Endothelial cell (in vitro differentiated cells): ENCODE measurements around the gene CAMK2N1. TPM values are rescaled to one million over a fixed set of nuclear protein-coding genes. Genes with fewer than 3 reads are reported as not detected.

Source experiments
- DNase-seq: peaks from one replicate; pipeline ENCODE4 v3.0.0; 2021; ENCODE audit warnings: low spot score
- H3K27ac Mint-ChIP-seq: one replicate; pipeline ENCODE4 v1.8.0; 2021; ENCODE audit warnings: mixed read lengths, inconsistent platforms; ENCODE audit not compliant: unreplicated experiment
- H3K27me3 Mint-ChIP-seq: one replicate; pipeline ENCODE4 v1.8.0; 2021; ENCODE audit warnings: mild to moderate bottlenecking, moderate library complexity, mixed read lengths, inconsistent platforms; ENCODE audit not compliant: unreplicated experiment
- H3K36me3 Mint-ChIP-seq: one replicate; pipeline ENCODE4 v1.8.0; 2021; ENCODE audit warnings: mild to moderate bottlenecking, low read depth, mixed read lengths, inconsistent platforms; ENCODE audit not compliant: unreplicated experiment
- H3K4me1 Mint-ChIP-seq: one replicate; pipeline ENCODE4 v1.8.0; 2021; ENCODE audit warnings: mild to moderate bottlenecking, mixed read lengths, inconsistent platforms; ENCODE audit not compliant: unreplicated experiment
- H3K4me3 Mint-ChIP-seq: one replicate; pipeline ENCODE4 v1.8.0; 2021; ENCODE audit warnings: mild to moderate bottlenecking, mixed read lengths, inconsistent platforms; ENCODE audit not compliant: unreplicated experiment
- H3K9me3 Mint-ChIP-seq: one replicate; pipeline ENCODE4 v1.8.0; 2021; ENCODE audit warnings: mixed read lengths, inconsistent platforms; ENCODE audit not compliant: unreplicated experiment
- long read RNA-seq: library from polyadenylated mRNA; unstranded; transcript quantifications from one replicate; pipeline ENCODE4 v2.0.0, GENCODE V29; 2020; ENCODE audit not compliant: unreplicated experiment
- total RNA-seq: library from RNA; stranded (reverse); fragmentation: NEBNext Ultra II Directional; extraction: Animal tissue kit (Norgen Biotek cat#: 25700); gene quantifications from one replicate; pipeline ENCODE4 v1.2.1, GENCODE V29; 2021; ENCODE audit not compliant: unreplicated experiment
- TF ChIP-seq, protein P1 (sequence below): fragments of 200-600 bp; sonication (generic); IDR thresholded peaks from one replicate; pipeline ENCODE4 v1.5.0; 2021; ENCODE audit warnings: antibody characterized with exemption; ENCODE audit not compliant: unreplicated experiment

Gene CAMK2N1
- 0.28 TPM for total RNA-seq
- long read RNA-seq: 0 reads

DNA sequence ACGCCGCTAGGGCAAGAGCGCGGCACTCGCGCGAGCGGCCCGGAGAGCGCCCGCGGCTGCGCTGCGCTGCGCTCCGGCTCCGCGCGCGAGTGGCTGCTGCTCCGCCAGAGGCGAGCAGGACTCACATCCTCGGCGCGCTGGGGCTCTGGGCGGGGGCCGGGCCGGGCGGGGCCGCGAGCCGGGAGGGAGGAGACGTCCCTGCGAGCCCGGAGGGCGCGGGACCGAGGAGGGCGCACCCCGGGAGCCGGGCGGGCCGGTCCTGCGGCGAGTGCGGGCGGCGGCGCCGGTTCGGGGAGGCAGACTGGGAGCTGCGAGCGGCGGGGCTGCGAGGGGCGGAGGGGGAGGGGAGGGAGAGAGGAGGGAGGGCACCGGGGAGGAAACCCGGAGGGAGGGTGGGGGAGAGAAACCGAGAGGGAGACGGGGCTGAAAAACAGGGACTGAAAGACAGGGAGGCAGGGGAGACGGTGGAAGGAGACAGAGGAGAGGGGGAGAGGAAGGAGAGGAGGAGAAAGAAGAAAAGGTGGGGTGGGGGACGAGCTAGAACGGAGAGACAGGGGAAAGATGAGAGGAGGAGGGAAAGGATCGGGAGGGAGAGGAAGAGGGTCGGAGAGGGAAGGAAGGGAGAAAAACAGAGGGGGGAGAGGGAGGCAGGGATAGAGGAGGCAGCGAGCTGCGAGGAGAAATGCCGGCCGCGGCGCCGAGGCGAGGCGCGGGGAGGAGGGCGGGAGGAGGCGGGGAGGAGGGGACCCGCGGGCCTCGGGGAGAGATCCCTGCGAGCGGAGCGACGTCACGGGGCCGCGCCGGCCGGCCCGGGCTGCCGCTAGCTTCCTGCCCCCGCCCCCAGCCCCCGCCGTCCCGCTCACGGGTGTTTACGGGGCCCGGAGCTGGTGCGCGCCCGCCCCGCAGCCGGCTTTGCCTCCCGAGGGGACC is at the start of gene CAMK2N1:
Gene CAMK2N1, minus strand, starts transcription at position 684 of the 930 bp plus-strand sequence. CDS start 831 bp downstream, outside the sequence.
- H3K36me3 Mint-ChIP-seq: no peaks in the 10 kb centered on the region
- peaks cover 12% of the 10 kb centered on the region for H3K4me1 Mint-ChIP-seq
- H3K9me3 Mint-ChIP-seq: no peaks in the 10 kb centered on the region
- no peak within 1 kb of the TSS for H3K27ac Mint-ChIP-seq
- H3K27me3 Mint-ChIP-seq: peaks cover 30% of the 10 kb centered on the region
- H3K4me3 Mint-ChIP-seq: peak within 1 kb of the TSS; percentile 37
- TF ChIP-seq, protein P1, sequence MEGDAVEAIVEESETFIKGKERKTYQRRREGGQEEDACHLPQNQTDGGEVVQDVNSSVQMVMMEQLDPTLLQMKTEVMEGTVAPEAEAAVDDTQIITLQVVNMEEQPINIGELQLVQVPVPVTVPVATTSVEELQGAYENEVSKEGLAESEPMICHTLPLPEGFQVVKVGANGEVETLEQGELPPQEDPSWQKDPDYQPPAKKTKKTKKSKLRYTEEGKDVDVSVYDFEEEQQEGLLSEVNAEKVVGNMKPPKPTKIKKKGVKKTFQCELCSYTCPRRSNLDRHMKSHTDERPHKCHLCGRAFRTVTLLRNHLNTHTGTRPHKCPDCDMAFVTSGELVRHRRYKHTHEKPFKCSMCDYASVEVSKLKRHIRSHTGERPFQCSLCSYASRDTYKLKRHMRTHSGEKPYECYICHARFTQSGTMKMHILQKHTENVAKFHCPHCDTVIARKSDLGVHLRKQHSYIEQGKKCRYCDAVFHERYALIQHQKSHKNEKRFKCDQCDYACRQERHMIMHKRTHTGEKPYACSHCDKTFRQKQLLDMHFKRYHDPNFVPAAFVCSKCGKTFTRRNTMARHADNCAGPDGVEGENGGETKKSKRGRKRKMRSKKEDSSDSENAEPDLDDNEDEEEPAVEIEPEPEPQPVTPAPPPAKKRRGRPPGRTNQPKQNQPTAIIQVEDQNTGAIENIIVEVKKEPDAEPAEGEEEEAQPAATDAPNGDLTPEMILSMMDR: no peak
- peak; percentile 22 for DNase-seq

DNA sequence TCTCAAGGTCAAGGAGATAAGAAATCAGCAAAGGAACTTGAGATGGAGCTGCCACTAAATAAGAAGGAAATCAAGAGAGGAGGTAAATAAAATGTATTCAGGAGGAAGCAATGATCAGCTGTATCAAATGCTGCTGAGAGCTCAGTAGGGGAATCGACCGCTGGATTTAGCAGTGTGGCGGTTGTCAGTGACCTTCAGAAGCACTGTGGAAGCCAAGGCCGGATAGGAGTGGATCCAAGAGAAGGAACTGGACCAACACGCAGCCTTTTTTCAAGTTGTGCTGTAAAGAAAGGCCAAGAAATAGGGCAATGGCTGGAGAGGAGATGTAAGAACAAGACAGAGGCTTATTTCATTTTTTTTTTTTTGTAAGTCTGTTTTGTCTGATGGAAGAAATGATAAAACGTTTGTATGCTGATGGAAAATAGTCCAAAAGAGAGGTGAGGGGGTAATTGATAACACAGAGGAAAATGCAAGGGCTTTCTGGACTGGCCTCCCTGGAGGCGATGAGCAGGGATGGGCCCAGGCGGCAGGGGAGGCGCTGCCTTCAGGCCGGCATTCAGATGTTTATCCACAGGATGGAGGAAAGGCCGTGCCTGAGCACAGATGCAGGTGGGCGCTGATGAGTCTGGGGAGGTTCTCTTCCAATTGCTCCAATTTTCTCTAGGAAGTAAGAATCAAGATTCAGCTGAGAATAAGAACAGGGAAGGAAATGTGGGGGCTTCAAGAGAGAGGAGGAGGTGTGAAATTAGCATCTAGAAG is 48.8 kb upstream of the CAMK2N1 start:
- Mint-ChIP-seq H3K27me3 (peaks cover 13% of the 10 kb centered on the region), H3K4me1 (peaks cover 5% of the 10 kb centered on the region), H3K9me3 (no peaks in the 10 kb centered on the region), H3K27ac (no peak overlapping the region), H3K36me3 (no peaks in the 10 kb centered on the region), H3K4me3 (no peak overlapping the region)
- DNase-seq: no peak
- TF ChIP-seq, protein P1: no peak

DNA sequence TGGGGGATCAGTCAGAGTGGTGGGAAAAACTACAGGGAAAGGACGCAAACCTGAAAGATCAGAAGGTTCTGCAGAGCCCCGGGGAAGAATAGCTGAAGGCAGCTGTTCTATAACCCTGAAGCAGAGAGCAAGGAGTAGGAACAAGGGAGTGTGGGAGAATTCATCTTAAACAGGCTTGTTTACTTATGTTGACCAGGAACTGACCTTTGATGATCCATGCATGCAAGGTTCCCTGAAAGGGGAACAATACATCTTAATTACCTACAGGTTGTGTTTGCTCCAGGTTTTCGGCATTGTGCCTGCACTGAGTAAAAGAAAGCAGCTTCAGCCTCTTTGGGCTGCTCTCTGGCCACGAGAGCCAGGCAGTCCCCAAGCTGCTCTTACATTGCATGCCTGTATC is 47.6 kb upstream of the CAMK2N1 start:
- no peak overlapping the region for H3K27ac Mint-ChIP-seq
- peaks cover 5% of the 10 kb centered on the region for H3K4me1 Mint-ChIP-seq
- H3K9me3 Mint-ChIP-seq: no peaks in the 10 kb centered on the region
- peaks cover 12% of the 10 kb centered on the region for H3K27me3 Mint-ChIP-seq
- peak overlapping the region; percentile 53 for H3K4me3 Mint-ChIP-seq
- TF ChIP-seq, protein P1: no peak
- DNase-seq: no peak
- no peaks in the 10 kb centered on the region for H3K36me3 Mint-ChIP-seq

DNA sequence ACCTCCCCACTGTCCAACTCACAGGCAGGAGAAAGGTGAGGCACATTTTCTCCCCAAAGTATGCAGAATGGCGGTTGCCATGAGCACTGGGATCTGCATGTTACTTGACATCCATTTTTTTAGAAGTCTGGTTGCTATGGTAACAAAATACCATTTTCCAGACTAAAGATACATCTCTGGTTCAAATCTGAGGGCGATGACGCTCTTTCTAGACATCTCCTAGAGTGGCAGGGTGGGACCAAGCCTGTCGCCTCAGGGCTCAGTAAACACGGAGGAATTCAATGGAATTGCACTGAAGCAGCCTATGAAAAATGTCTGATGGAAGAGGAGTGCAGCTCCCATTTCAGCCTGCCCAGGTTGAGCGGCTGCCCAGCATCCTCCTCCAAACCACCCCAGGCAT is 44.9 kb upstream of the CAMK2N1 start:
- DNase-seq: no peak
- Mint-ChIP-seq H3K27ac (no peak overlapping the region), H3K9me3 (no peaks in the 10 kb centered on the region), H3K4me3 (no peak overlapping the region), H3K4me1 (peaks cover 5% of the 10 kb centered on the region), H3K27me3 (peaks cover 14% of the 10 kb centered on the region), H3K36me3 (no peaks in the 10 kb centered on the region)
- TF ChIP-seq, protein P1: no peak
